ENCODE measurements around the gene TM9SF1.

TM9SF1 gene

GRCh38 chr14:24171422-24172260, 23.6 kb downstream of the TM9SF1 start, which contains the start of gene REC8:
Gene REC8, plus strand, starts transcription at chr14:24172080. Its CDS starts 473 bp downstream, at chr14:24172553.
- H3K36me3 ChIP-seq (ENCODE audit: insufficient read depth, low read length), result peaks cover 6% of the 10 kb centered on the region
- no peaks in the 10 kb centered on the region for H3K4me1 ChIP-seq (ENCODE audit: insufficient read depth, low read length)
- peak within 1 kb of the TSS; percentile 56 for H3K27ac ChIP-seq (ENCODE audit: low read depth, low read length)
- no peaks in the 10 kb centered on the region for H3K27me3 ChIP-seq (ENCODE audit: control insufficient read depth in 1 of 2, insufficient read depth in 2 of 2, low read length in 2 of 2)
- H3K9ac ChIP-seq (ENCODE audit: low read length), result no peak within 1 kb of the TSS
- peak within 1 kb of the TSS; percentile 21 to 64 for H3K4me3 ChIP-seq (ENCODE audit: low read depth in 1 of 2, low read length in 2 of 2)
- no peaks in the 10 kb centered on the region for H3K9me3 ChIP-seq (ENCODE audit: low read length)

GRCh38 chr14:24167469-24168114, 27.6 kb downstream of the TM9SF1 start:
- H3K27ac ChIP-seq (ENCODE audit: low read depth, low read length), result no peak overlapping the region
- H3K36me3 ChIP-seq (ENCODE audit: insufficient read depth, low read length), result peaks cover 42% of the 10 kb centered on the region
- H3K4me3 ChIP-seq (ENCODE audit: low read depth in 1 of 2, low read length in 2 of 2), result no peak overlapping the region
- no peaks in the 10 kb centered on the region for H3K27me3 ChIP-seq (ENCODE audit: control insufficient read depth in 1 of 2, insufficient read depth in 2 of 2, low read length in 2 of 2)
- peaks cover 9% of the 10 kb centered on the region for H3K4me1 ChIP-seq (ENCODE audit: insufficient read depth, low read length)
- no peaks in the 10 kb centered on the region for H3K9me3 ChIP-seq (ENCODE audit: low read length)
- no peak overlapping the region for H3K9ac ChIP-seq (ENCODE audit: low read length)

DNA sequence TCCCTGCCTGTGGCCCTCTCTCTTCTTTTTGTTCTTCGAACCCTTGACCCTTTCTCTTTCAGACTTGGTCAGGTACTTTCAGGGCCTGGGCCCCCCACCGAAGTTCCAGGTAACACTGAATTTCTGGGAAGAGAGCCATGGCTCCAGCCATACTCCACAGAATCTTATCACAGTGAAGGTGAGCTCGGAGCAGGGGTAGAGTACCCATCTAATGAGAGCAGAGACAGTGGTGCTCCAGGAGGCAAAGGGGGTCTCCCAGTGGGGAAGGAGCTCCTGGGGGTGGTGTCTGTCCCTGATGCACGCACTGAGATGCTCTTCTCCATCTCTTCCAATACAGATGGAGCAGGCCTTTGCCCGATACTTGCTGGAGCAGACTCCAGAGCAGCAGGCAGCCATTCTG, 29.5 kb downstream of the TM9SF1 start:
- Histone ChIP-seq H3K4me1 (ENCODE audit: insufficient read depth, low read length) (peaks cover 21% of the 10 kb centered on the region), H3K27me3 (ENCODE audit: control insufficient read depth in 1 of 2, insufficient read depth in 2 of 2, low read length in 2 of 2) (no peaks in the 10 kb centered on the region), H3K9me3 (ENCODE audit: low read length) (no peaks in the 10 kb centered on the region), H3K4me3 (ENCODE audit: low read depth in 1 of 2, low read length in 2 of 2) (no peak overlapping the region), H3K9ac (ENCODE audit: low read length) (no peak overlapping the region), H3K36me3 (ENCODE audit: insufficient read depth, low read length) (peaks cover 42% of the 10 kb centered on the region), H3K27ac (ENCODE audit: low read depth, low read length) (no peak overlapping the region)

DNA sequence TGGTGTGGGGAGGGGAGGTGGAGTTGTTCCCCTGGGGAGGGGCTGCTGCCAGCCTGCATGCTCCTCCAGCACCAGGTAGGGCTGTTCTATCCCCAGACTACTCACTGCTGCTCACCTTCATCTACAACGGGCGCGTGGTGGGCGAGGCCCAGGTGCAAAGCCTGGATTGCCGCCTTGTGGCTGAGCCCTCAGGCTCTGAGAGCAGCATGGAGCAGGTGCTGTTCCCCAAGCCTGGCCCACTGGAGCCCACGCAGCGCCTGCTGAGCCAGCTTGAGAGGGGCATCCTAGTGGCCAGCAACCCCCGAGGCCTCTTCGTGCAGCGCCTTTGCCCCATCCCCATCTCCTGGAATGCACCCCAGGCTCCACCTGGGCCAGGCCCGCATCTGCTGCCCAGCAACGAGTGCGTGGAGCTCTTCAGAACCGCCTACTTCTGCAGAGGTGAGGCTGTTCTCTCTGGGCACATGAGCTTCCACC, 30.7 kb downstream of the TM9SF1 start:
- H3K4me1 ChIP-seq (ENCODE audit: insufficient read depth, low read length), result peaks cover 26% of the 10 kb centered on the region
- H3K9me3 ChIP-seq (ENCODE audit: low read length), result no peaks in the 10 kb centered on the region
- H3K27me3 ChIP-seq (ENCODE audit: control insufficient read depth in 1 of 2, insufficient read depth in 2 of 2, low read length in 2 of 2), result no peaks in the 10 kb centered on the region
- peaks cover 54% of the 10 kb centered on the region for H3K36me3 ChIP-seq (ENCODE audit: insufficient read depth, low read length)
- H3K9ac ChIP-seq (ENCODE audit: low read length), result no peak overlapping the region
- no peak overlapping the region for H3K27ac ChIP-seq (ENCODE audit: low read depth, low read length)
- H3K4me3 ChIP-seq (ENCODE audit: low read depth in 1 of 2, low read length in 2 of 2), result no peak overlapping the region

- Histone ChIP-seq H3K27me3 (ENCODE audit: control insufficient read depth in 1 of 2, insufficient read depth in 2 of 2, low read length in 2 of 2) (no peaks in the 10 kb centered on the region), H3K4me1 (ENCODE audit: insufficient read depth, low read length) (peaks cover 26% of the 10 kb centered on the region), H3K9ac (ENCODE audit: low read length) (peak overlapping the region; percentile 91), H3K4me3 (ENCODE audit: low read depth in 1 of 2, low read length in 2 of 2) (peak overlapping the region; percentile 78 to 93), H3K27ac (ENCODE audit: low read depth, low read length) (peak overlapping the region; percentile 94), H3K36me3 (ENCODE audit: insufficient read depth, low read length) (peaks cover 69% of the 10 kb centered on the region), H3K9me3 (ENCODE audit: low read length) (no peaks in the 10 kb centered on the region)
Observed at GRCh38 chr14:24162093-24162492, 33.1 kb downstream of the TM9SF1 start.

- H3K4me3 ChIP-seq (ENCODE audit: low read depth in 1 of 2, low read length in 2 of 2), result peak within 1 kb of the TSS; percentile 78 to 93
- H3K36me3 ChIP-seq (ENCODE audit: insufficient read depth, low read length), result peaks cover 66% of the 10 kb centered on the region
- peak within 1 kb of the TSS; percentile 91 for H3K9ac ChIP-seq (ENCODE audit: low read length)
- peak within 1 kb of the TSS; percentile 94 for H3K27ac ChIP-seq (ENCODE audit: low read depth, low read length)
- no peaks in the 10 kb centered on the region for H3K9me3 ChIP-seq (ENCODE audit: low read length)
- H3K4me1 ChIP-seq (ENCODE audit: insufficient read depth, low read length), result peaks cover 26% of the 10 kb centered on the region
- no peaks in the 10 kb centered on the region for H3K27me3 ChIP-seq (ENCODE audit: control insufficient read depth in 1 of 2, insufficient read depth in 2 of 2, low read length in 2 of 2)
Observed at GRCh38 chr14:24160850-24161804, 34.1 kb downstream of the TM9SF1 start, which contains the start of gene IRF9. Gene IRF9, plus strand, starts transcription at chr14:24161265. Its CDS starts 880 bp downstream, at chr14:24162145.

GRCh38 chr14:24160499-24160849, 34.8 kb downstream of the TM9SF1 start:
- Histone ChIP-seq H3K4me1 (ENCODE audit: insufficient read depth, low read length) (peaks cover 26% of the 10 kb centered on the region), H3K9me3 (ENCODE audit: low read length) (no peaks in the 10 kb centered on the region), H3K4me3 (ENCODE audit: low read depth in 1 of 2, low read length in 2 of 2) (no peak overlapping the region), H3K27me3 (ENCODE audit: control insufficient read depth in 1 of 2, insufficient read depth in 2 of 2, low read length in 2 of 2) (no peaks in the 10 kb centered on the region), H3K9ac (ENCODE audit: low read length) (peak overlapping the region; percentile 91), H3K36me3 (ENCODE audit: insufficient read depth, low read length) (peaks cover 65% of the 10 kb centered on the region), H3K27ac (ENCODE audit: low read depth, low read length) (peak overlapping the region; percentile 94)

DNA sequence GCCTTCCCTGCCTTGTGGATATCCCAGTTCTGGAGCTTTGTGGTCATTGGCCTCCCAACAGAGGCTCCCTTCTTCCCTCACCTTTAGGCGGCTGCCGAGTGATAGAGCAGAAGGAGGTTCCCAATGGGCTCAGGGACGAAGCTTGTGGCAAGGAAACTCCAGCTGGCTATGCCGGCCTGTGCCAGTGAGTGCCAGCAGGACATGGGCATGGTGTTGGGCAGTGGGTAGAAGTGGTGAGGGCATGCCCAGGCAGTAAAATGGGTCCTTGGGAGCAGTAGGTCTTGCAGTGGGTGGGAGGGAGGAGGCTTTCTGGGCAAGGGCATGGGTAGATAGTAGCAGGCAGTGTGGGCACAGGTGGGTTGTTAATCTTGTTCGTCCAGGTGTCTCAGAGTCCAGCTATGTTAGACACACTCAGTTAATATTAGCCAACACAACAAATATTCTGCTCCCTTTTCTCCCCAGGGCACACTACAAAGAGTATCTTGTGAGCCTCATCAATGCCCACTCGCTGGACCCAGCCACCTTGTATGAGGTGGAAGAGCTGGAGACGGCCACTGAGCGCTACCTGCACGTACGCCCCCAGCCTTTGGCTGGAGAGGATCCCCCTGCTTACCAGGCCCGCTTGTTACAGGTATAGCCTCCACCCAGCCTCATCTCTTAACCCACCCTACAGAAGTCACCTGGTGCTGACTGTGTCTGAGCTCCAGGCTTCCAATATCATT, 35.3 kb downstream of the TM9SF1 start:
- Histone ChIP-seq H3K27ac (ENCODE audit: low read depth, low read length) (peak overlapping the region; percentile 94), H3K4me3 (ENCODE audit: low read depth in 1 of 2, low read length in 2 of 2) (no peak overlapping the region), H3K27me3 (ENCODE audit: control insufficient read depth in 1 of 2, insufficient read depth in 2 of 2, low read length in 2 of 2) (no peaks in the 10 kb centered on the region), H3K36me3 (ENCODE audit: insufficient read depth, low read length) (peaks cover 65% of the 10 kb centered on the region), H3K4me1 (ENCODE audit: insufficient read depth, low read length) (peaks cover 26% of the 10 kb centered on the region), H3K9ac (ENCODE audit: low read length) (no peak overlapping the region), H3K9me3 (ENCODE audit: low read length) (no peaks in the 10 kb centered on the region)

GRCh38 chr14:24157331-24157730, 37.9 kb downstream of the TM9SF1 start:
- Histone ChIP-seq H3K36me3 (ENCODE audit: insufficient read depth, low read length) (peaks cover 53% of the 10 kb centered on the region), H3K27me3 (ENCODE audit: control insufficient read depth in 1 of 2, insufficient read depth in 2 of 2, low read length in 2 of 2) (no peaks in the 10 kb centered on the region), H3K4me3 (ENCODE audit: low read depth in 1 of 2, low read length in 2 of 2) (no peak overlapping the region), H3K9ac (ENCODE audit: low read length) (no peak overlapping the region), H3K4me1 (ENCODE audit: insufficient read depth, low read length) (peaks cover 14% of the 10 kb centered on the region), H3K9me3 (ENCODE audit: low read length) (no peaks in the 10 kb centered on the region), H3K27ac (ENCODE audit: low read depth, low read length) (no peak overlapping the region)

GRCh38 chr14:24156840-24157239, 38.4 kb downstream of the TM9SF1 start:
- Histone ChIP-seq H3K36me3 (ENCODE audit: insufficient read depth, low read length) (peaks cover 57% of the 10 kb centered on the region), H3K9ac (ENCODE audit: low read length) (no peak overlapping the region), H3K27ac (ENCODE audit: low read depth, low read length) (no peak overlapping the region), H3K4me3 (ENCODE audit: low read depth in 1 of 2, low read length in 2 of 2) (no peak overlapping the region), H3K9me3 (ENCODE audit: low read length) (no peaks in the 10 kb centered on the region), H3K27me3 (ENCODE audit: control insufficient read depth in 1 of 2, insufficient read depth in 2 of 2, low read length in 2 of 2) (no peaks in the 10 kb centered on the region), H3K4me1 (ENCODE audit: insufficient read depth, low read length) (peaks cover 9% of the 10 kb centered on the region)

Data from muscle layer of colon (tissue), 2 donors.